DMS79 treated with DMSO at 0.1 percent for 48 hours (cell line): ENCODE data around the gene CPM.
"Not testable (repeated sequence)": the region's sequence is repeated elsewhere in the genome, so short reads cannot be mapped to it uniquely, and the experiment has no call there.

ENCODE experiments used
- DNase-seq: peaks from one replicate; lab custom pipeline; 2025; lab: John Stamatoyannopoulos, UW

The CPM gene

DNA sequence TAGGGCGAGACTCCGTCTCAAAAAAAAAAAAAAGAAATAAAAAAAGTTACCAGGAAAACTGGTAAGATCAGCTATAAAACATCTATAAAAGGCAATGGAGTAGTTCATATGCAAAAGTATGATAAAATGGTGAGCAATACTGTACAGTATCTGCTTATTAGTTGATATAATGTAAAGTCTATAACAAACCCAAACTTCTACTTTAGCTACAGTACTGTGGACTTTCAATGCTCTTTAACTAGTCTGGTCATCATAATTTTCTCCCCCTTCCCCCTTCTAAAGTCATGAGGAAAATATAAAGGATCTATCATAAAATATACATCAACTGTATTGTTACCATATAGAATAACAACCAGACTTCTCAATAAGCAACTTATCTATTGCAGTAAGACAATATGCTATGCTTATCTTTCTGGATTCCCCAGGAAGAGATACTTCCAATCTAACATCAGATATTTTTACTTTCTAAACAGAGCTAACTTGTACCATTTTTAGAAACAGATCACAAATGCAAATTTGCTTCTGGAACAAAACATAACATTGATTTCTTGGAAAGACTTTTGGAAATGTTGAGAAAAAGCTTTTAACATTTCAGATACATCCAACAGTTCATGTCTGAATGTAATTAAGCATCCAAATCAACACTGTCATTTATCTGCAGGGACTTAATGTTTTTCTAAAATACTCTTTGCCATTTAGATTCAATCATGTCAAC lies 81.2 kb downstream of the CPM start:
- DNase-seq = no peak

DNA sequence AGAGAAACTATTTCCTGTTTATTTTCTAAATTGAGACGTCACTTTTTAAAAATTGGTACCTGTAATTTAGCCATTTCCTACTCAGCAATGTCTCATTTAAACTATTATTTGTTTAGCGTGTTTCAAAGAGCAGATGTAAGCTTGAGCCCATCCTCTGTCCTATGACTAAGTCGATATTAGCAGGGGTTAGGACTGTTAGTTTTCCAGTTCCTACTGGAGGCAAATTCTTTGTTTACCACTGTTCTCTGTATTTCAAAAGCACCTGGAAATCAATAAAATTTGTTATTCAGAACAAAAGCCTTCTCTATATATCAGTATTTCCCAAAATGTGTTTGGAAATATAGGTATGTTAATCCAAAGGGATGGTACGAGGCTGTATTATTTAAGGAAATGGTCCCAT lies 82.6 kb downstream of the CPM start:
- no peak for DNase-seq

DNA sequence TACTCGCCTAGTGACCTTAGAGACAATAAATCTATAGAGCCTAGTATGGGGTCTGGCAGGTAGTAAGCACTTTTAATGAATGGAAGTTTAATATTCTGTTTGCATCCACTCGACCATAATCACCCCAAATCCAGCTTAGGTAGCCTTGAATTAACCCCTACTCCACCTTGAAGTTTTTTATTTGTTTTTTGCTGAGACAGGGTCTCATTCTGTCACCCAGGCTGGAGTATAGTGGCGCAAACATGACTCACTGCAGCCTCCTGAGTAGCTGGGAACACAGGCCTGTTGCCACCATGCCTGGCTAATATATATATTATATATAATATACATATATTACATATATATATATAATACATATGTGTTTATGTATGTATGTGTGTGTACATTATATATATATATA lies 86.2 kb downstream of the CPM start:
- no peak for DNase-seq

GRCh38 chr12:68844788-68845695 lies 87.9 kb downstream of the CPM start:
- DNase-seq = peak; percentile 23

DNA sequence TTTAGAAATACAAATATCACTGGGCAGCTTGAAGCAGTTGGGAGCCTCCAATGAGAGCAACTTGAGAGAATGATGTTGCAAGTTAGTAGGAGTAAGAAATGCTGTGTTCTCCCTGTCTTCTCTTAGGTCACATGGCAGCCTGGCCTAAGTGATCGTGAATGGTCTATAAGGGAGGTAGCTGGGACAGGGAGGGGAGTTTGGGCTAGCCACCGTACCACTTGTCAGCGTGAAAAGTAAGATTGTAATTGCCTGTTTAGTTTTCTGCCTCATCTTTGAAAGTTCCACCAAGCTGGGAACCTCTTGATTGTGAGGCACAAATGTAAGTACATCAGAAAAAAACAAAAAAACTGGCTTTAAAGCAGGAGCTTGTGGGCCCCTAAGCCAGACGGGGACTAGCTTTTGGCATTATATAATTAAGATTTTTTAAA lies 88.6 kb downstream of the CPM start:
- DNase-seq = no peak

GRCh38 chr12:68842784-68843567 lies 90.0 kb downstream of the CPM start:
- DNase-seq = no peak

DNA sequence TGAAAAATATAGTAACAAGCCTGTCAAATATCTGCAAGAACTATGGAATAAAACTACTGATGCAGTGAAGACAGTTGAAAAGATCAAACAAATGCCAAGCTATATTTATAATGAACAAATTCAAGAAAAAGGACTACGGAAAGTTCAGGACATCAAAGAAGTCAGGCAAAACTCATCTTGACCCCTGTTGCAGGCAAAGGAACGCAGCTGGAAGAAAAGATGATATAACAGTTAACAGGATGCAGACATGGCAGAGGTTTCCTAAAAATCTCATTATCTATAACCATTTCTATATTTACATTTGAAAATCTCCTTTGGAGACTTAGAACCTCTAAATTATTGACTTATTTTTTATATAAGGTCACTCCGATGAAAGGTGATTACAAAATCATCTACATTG lies 90.8 kb downstream of the CPM start:
- DNase-seq = no peak

- no peak for DNase-seq
These were observed 91.3 kb downstream of the CPM start for GRCh38 chr12:68841717-68842116.

GRCh38 chr12:68841175-68841574 lies 91.8 kb downstream of the CPM start:
- DNase-seq = not testable (repeated sequence)

GRCh38 chr12:68839183-68840147 lies 93.5 kb downstream of the CPM start:
- no peak for DNase-seq

DNA sequence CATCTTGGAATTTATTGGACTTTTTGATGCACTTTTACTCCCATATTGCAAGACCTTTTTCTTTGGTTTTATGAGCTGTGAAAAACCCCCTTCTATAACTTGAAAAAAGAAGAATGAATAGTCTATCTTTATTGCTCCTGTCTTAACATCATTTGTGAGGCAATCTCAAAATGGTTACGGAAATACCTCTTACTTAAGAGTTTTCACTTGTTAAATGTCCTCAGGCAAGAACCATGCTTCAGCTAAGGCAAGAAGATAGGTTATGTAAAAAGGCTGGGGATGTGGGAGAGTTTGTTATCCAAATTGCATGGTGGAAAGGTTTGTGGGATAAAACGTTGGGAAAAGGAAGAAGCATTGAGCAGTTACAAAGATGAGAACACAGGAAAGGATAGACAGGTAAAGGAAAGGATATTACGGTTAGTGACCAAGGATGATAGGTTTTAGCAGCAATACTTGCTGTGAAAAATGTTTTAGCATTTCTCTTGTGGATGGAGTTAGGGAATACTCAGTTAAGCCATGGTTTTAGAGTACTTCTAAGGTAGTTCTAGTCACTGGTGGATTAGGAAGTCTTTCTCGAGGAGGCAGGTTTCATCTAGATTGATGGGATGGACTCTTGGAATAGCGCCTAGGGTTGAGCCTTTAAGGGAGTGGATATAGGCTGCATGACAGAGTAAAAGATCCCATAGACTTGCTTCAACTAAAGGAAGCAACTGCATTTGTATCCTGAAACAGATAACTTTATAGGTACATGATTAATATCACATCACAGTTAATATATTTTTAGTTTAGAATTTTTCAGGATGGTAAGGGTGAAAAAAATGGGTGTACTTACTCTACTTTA lies 94.7 kb downstream of the CPM start:
- DNase-seq = no peak

GRCh38 chr12:68837215-68837614 lies 95.8 kb downstream of the CPM start:
- no peak for DNase-seq

GRCh38 chr12:68835333-68835908 lies 97.5 kb downstream of the CPM start:
- no peak for DNase-seq

DNA sequence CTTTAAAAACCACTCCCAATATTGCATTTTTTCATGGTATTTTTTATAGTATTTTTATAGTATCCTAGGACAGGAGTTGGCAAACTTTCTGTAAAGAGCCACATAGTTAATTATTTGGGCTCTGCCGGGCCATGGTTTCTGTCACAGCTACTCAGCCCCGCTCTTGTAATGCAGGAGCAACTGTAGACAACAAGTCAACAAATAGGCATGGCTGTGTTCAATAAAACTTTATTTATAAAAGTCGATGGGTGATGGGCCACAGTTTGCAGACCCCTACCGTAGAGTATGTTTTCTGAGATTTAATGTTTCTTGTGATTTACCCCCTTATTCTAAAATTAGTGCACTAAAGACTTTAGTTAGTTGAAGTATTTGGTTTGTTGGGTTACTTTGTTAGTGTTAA lies 99.5 kb downstream of the CPM start:
- no peak for DNase-seq

- no peak for DNase-seq
These were observed 100.5 kb downstream of the CPM start for GRCh38 chr12:68832504-68832867.

- DNase-seq = no peak
These were observed 101.0 kb downstream of the CPM start for GRCh38 chr12:68831751-68832503.

- DNase-seq = no peak
These were observed 101.7 kb downstream of the CPM start for GRCh38 chr12:68831272-68831671.

DNA sequence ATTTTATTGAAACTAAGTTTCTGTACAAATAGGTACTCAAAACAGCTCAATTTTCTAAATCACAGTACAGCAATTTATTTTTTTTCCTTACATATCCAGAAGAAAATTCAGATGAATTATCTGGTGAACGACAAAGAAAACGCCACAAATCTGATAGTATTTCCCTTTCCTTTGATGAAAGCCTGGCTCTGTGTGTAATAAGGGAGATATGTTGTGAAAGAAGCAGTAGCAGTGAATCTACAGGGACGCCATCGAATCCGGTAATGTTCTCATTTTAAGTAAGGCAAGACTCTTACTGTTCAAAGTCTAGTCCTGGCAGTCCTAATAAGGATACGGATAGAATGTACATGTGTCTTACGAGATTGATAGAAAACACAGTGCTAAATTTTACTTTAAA lies 104.3 kb downstream of the CPM start:
- no peak for DNase-seq

GRCh38 chr12:68827895-68828671 lies 104.9 kb downstream of the CPM start:
- DNase-seq = no peak
